Endothelial cell of umbilical vein (primary cell): Measurements from ENCODE around the gene RNF112.

Experiments
- POLR2A ChIP-seq: IDR thresholded peaks from 2 replicates; pipeline ENCODE4 v1.6.1; 2012; ENCODE audit warnings: low read depth, mild to moderate bottlenecking, control low read depth, low read length
- TF ChIP-seq, protein P1 (sequence below), 2 donors: IDR thresholded peaks; 1 replicate in 1 of 2; 2 replicates in 1 of 2; pipeline ENCODE4 v1.5.1; 2011; ENCODE audit warnings: low read length in 2 of 2, mild to moderate bottlenecking in 2 of 2, moderate library complexity in 2 of 2, control low read depth in 1 of 2, inconsistent platforms in 1 of 2, low read depth in 1 of 2; ENCODE audit not compliant: insufficient read depth in 1 of 2; ENCODE audit errors: extremely low read depth in 1 of 2

DNA sequence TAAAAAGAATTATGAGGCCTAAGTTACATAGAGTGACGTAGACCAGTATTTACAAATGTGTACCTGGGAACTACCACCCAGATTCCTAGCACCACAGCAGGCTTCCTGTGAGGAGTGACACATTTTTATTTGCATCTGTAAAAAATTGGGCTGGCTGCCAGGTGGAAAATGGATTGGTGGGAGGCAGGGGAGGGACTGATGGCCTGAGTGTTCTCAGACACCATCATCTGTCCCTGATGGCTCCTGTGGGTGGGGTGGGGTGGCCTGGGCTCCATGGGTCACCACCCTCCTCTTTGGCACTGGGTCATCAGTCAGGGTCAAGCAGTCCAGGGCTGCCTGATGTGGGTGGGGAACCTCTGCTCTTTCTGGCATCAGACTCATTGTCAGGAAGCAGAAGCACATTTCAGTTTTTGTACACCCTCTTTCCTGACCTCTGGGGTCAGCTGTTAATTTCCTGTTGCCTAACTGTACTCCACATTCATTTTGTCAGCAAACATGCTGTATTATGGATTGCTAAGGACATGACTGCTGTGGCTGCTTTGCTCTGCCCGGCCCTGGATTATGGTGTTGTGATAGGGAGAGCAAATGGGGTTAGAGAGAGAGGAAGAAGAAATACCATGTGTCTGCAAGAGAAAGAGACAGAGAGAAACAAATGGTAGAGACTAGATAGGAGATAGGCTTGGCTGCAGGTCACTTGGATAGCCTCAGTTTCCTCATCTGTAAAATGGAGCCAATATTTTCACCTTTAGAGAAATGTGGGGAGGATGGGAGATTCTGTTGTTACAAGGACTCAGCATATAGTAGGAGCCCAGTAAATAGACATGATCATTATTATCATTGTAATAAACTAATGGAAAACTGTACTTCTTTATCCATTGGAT is 12.5 kb upstream of the RNF112 start:
- TF ChIP-seq, protein P1, sequence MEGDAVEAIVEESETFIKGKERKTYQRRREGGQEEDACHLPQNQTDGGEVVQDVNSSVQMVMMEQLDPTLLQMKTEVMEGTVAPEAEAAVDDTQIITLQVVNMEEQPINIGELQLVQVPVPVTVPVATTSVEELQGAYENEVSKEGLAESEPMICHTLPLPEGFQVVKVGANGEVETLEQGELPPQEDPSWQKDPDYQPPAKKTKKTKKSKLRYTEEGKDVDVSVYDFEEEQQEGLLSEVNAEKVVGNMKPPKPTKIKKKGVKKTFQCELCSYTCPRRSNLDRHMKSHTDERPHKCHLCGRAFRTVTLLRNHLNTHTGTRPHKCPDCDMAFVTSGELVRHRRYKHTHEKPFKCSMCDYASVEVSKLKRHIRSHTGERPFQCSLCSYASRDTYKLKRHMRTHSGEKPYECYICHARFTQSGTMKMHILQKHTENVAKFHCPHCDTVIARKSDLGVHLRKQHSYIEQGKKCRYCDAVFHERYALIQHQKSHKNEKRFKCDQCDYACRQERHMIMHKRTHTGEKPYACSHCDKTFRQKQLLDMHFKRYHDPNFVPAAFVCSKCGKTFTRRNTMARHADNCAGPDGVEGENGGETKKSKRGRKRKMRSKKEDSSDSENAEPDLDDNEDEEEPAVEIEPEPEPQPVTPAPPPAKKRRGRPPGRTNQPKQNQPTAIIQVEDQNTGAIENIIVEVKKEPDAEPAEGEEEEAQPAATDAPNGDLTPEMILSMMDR (IDR thresholded peaks at IDR 0.05; ENCODE audit: extremely low read depth in 1 of 2, insufficient read depth in 1 of 2, low read depth in 1 of 2, low read length in 2 of 2), result no peak
- no peak for TF ChIP-seq POLR2A
